Nephron progenitor cell (in vitro differentiated cells): Measurements from ENCODE around the gene MICU2.
A peak's percentile ranks its signal among the peaks of the same experiment; 100 is the strongest.

Source experiments
- DNase-seq: peaks from one replicate; pipeline ENCODE4 v3.0.0; 2021
- H3K27ac Mint-ChIP-seq: 2 replicates; pipeline ENCODE4 v1.8.0; 2021; ENCODE audit warnings: mild to moderate bottlenecking, moderate library complexity, mixed read lengths
- H3K27me3 Mint-ChIP-seq: 2 replicates; pipeline ENCODE4 v1.8.0; 2021; ENCODE audit warnings: mild to moderate bottlenecking, low read depth, mixed read lengths; ENCODE audit not compliant: poor library complexity
- H3K36me3 Mint-ChIP-seq: 2 replicates; pipeline ENCODE4 v1.8.0; 2021; ENCODE audit warnings: low read depth, mixed read lengths
- H3K4me1 Mint-ChIP-seq: 2 replicates; pipeline ENCODE4 v1.8.0; 2021; ENCODE audit warnings: mixed read lengths
- H3K4me3 Mint-ChIP-seq: 2 replicates; pipeline ENCODE4 v1.8.0; 2021; ENCODE audit warnings: mild to moderate bottlenecking, moderate library complexity, mixed read lengths
- H3K9me3 Mint-ChIP-seq: 2 replicates; pipeline ENCODE4 v1.8.0; 2021; ENCODE audit warnings: mild to moderate bottlenecking, moderate library complexity, mixed read lengths
- TF ChIP-seq, protein P1 (sequence below): fragments of 200-600 bp; sonication (generic); IDR thresholded peaks from 2 replicates; pipeline ENCODE4 v1.5.0; 2021; ENCODE audit warnings: antibody characterized with exemption

The MICU2 gene

DNA sequence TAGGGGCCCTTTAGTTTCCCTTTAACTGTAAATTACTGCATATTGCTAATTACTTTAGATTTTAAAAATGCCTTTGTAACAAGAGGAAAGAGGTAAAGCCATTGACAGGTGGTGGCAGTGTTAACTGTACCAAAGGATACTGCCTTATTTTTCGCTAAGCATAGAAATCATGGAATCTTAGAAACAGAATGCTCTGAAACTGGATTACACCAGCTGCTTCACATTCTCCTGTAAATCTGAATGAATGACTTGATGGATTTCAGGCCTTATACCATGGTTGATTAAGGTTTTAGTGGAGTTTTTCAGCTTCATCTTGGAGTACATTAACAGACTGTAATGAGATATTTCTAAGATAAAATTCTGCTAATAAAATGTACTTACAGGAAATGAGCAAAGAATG lies 25.2 kb downstream of the MICU2 start:
- DNase-seq: no peak
- peaks cover 45% of the 10 kb centered on the region for H3K36me3 Mint-ChIP-seq
- H3K4me1 Mint-ChIP-seq: peaks cover 13% of the 10 kb centered on the region
- H3K4me3 Mint-ChIP-seq: no peak overlapping the region
- TF ChIP-seq, protein P1, sequence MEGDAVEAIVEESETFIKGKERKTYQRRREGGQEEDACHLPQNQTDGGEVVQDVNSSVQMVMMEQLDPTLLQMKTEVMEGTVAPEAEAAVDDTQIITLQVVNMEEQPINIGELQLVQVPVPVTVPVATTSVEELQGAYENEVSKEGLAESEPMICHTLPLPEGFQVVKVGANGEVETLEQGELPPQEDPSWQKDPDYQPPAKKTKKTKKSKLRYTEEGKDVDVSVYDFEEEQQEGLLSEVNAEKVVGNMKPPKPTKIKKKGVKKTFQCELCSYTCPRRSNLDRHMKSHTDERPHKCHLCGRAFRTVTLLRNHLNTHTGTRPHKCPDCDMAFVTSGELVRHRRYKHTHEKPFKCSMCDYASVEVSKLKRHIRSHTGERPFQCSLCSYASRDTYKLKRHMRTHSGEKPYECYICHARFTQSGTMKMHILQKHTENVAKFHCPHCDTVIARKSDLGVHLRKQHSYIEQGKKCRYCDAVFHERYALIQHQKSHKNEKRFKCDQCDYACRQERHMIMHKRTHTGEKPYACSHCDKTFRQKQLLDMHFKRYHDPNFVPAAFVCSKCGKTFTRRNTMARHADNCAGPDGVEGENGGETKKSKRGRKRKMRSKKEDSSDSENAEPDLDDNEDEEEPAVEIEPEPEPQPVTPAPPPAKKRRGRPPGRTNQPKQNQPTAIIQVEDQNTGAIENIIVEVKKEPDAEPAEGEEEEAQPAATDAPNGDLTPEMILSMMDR: no peak
- H3K9me3 Mint-ChIP-seq: peaks cover 26% of the 10 kb centered on the region
- H3K27me3 Mint-ChIP-seq: no peaks in the 10 kb centered on the region
- H3K27ac Mint-ChIP-seq: no peak overlapping the region

DNA sequence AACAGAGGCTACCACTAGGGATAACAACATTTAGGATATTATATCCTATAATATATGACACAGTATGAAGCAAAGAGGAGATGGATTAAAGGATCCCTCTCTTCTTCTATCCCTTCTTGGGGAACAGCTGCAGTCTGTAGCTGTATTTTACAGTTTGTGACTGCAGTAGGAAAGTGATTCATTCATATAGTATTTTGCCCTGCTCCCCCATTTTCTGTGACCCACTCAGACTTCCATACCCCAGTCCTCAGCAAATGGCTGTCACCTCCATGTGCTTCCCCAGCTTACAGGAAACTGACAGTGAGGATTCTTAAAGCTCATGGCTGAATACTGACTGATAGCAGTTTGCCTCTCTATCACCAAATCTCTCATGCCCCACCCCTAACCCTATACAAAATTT lies 27.5 kb downstream of the MICU2 start:
- peaks cover 9% of the 10 kb centered on the region for H3K9me3 Mint-ChIP-seq

DNA sequence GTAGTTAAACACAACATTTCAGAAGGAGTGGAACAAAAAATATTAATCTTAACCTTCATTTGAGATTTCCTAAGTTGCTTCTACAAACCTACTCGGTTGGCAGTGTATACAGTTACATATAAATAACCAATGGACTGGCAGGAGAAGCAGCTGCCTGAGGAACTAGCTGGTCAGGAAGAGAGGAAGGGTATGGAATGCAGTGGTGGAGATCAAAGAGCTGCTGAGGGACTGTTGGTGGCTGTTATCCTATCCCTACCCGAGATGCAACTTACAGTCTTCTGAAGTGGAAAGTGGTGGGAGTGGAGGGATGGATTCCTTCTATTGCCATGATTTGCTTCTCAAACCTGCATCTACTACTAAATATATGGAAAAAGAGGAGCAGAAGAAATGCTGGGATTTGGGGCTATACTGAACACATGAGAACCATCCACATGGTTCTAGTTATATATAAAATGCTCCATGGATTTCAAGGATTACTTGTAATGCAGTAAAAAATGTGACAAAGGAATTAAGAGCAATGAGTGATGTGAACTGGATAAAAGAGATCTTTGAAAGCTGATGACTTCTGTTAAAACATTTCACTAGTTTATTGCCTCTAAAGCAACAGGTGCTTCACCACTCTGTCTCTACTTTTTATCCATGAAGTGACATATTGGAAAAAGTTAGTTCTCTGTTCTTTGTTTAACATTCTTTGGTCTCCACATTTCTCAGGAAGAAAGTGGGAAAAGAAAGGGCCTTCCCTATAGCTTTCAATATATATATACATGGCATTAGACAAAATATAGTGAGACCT lies 29.9 kb downstream of the MICU2 start:
- TF ChIP-seq, protein P1: no peak
- Mint-ChIP-seq H3K36me3 (peaks cover 23% of the 10 kb centered on the region), H3K4me3 (no peak overlapping the region), H3K27me3 (peaks cover 4% of the 10 kb centered on the region), H3K4me1 (peaks cover 14% of the 10 kb centered on the region), H3K9me3 (peaks cover 6% of the 10 kb centered on the region), H3K27ac (no peak overlapping the region)
- no peak for DNase-seq

More for the DNA sequence above, 27.5 kb downstream of the MICU2 start:
- Mint-ChIP-seq H3K36me3 (peaks cover 29% of the 10 kb centered on the region), H3K27me3 (peaks cover 4% of the 10 kb centered on the region), H3K27ac (peak overlapping the region; percentile 24), H3K4me3 (no peak overlapping the region), H3K4me1 (peaks cover 14% of the 10 kb centered on the region)
- no peak for DNase-seq
- TF ChIP-seq, protein P1: no peak

DNA sequence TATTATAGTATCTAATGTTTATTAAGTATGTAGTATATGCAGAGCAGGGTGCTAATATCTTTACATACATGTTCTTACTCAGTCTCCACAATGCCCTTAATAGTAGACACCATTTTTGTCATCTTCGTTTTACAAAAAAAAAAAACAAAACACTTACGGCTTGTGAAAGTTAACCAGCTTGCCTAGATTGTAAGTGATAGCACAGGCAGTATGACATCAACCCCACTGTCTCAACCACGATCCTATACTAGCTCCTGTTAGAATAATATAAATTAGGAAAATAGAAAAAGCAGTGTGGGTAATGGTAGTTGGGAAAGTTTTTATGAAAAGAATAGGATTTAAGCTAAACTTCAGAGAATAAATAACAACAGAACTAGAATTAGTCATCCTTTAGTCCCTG lies 34.3 kb downstream of the MICU2 start:
- DNase-seq: no peak
- Mint-ChIP-seq H3K27ac (no peak overlapping the region), H3K27me3 (peaks cover 4% of the 10 kb centered on the region), H3K4me3 (no peak overlapping the region), H3K9me3 (no peaks in the 10 kb centered on the region), H3K4me1 (peaks cover 11% of the 10 kb centered on the region), H3K36me3 (peaks cover 23% of the 10 kb centered on the region)
- TF ChIP-seq, protein P1: no peak

DNA sequence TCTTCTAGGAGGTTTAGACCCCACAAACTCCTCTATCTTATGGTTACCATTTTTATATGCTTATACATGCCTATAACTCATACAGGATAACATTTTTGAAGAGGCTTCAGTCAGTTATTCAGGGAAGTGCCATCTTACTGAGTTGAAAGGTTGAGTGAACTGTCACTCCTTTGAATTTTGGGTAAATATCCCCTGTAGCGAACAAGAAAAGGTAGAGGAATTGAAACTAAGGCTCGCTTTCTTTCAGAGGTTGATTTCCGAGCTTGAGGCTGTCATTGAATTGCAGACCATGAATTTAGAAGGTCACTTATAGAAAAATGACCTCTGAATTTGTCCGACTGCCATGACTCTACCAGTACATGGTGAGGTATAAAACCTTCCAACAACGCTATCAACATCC lies 35.1 kb downstream of the MICU2 start:
- Mint-ChIP-seq H3K27me3 (peaks cover 4% of the 10 kb centered on the region), H3K36me3 (peaks cover 26% of the 10 kb centered on the region)
- DNase-seq: no peak

More for the DNA sequence above, 35.1 kb downstream of the MICU2 start:
- H3K9me3 Mint-ChIP-seq: no peaks in the 10 kb centered on the region
- H3K4me3 Mint-ChIP-seq: no peak overlapping the region
- TF ChIP-seq, protein P1: no peak
- H3K4me1 Mint-ChIP-seq: peaks cover 2% of the 10 kb centered on the region
- H3K27ac Mint-ChIP-seq: no peak overlapping the region
